A549 (cell line): ENCODE data around the gene TRABD2B. TPM values are rescaled to one million over a fixed set of nuclear protein-coding genes. Genes with fewer than 3 reads are reported as not detected.

Experiments
- ATAC-seq, 2 experiments: fragments of 200-7000 bp in 1 of 2; fragments of >200 bp in 1 of 2; cut with Nextera tagmentation in 1 of 2; cut with Tn5 transposase in 1 of 2; 3 replicates each; pipeline versions ENCODE4 v1.8.0 to v1.9.1; 2018 to 2020; ENCODE audit warnings: mild to moderate bottlenecking in 1 of 2, moderate library complexity in 1 of 2
- CTCF ChIA-PET: fragments of 300-600 bp; sonication (Branson Sonifier 250); formaldehyde crosslinking; extraction: SDS; loops from one replicate; lab custom pipeline; 2021; ENCODE audit warnings: antibody characterized with exemption, inconsistent platforms; lab: Yijun Ruan, JAX
- POLR2A ChIA-PET: fragments of 350-600 bp; formaldehyde crosslinking; extraction: SDS; loops from one replicate; lab custom pipeline; 2021; ENCODE audit warnings: antibody characterized with exemption, inconsistent platforms; lab: Yijun Ruan, JAX
- DNase-seq, 2 experiments: peaks; one replicate each; pipeline versions ENCODE4 v3.0.0 to v3.0.0-alpha.2; 2011 to 2016; ENCODE audit warnings: low read depth in 1 of 2, low spot score in 1 of 2
- FAIRE-seq: peaks from 2 replicates; lab custom pipeline; 2011; peaks lifted over from hg19 to GRCh38; lab: Jason Lieb, UNC
- H3K27ac ChIP-seq, 2 experiments: fragments of >200 bp; sonication (Bioruptor Twin); formaldehyde crosslinking; 3 replicates each; pipeline ENCODE4 v1.5.1; 2016 to 2017
- H3K4me1 ChIP-seq: fragments of >200 bp; sonication (Bioruptor Twin); formaldehyde crosslinking; 3 replicates; pipeline ENCODE4 v1.6.1; 2016
- H3K4me2 ChIP-seq: fragments of >200 bp; sonication (Bioruptor Twin); formaldehyde crosslinking; 3 replicates; pipeline ENCODE4 v1.6.1; 2016
- H3K4me3 ChIP-seq: fragments of >200 bp; sonication (Bioruptor Twin); formaldehyde crosslinking; 3 replicates; pipeline ENCODE4 v1.5.1; 2016
- H3K9me3 ChIP-seq: fragments of >200 bp; sonication (Bioruptor Twin); formaldehyde crosslinking; 3 replicates; pipeline ENCODE4 v1.6.1; 2016
- CEBPB ChIP-seq, 2 experiments: fragments of >200 bp in 1 of 2; sonication (Bioruptor Twin) in 1 of 2; formaldehyde crosslinking in 1 of 2; IDR thresholded peaks; 2 replicates each; pipeline ENCODE4 v1.6.1; 2012 to 2016
- FOSB ChIP-seq: fragments of 250-450 bp; sonication (Bioruptor Pico); IDR thresholded peaks from 2 replicates; pipeline ENCODE4 v1.5.0; 2020; ENCODE audit warnings: mild to moderate bottlenecking, moderate library complexity
- FOSL2 ChIP-seq, 2 experiments: fragments of 450-650 bp in 1 of 2; fragments of >200 bp in 1 of 2; sonication (Bioruptor Twin) in 1 of 2; formaldehyde crosslinking; IDR thresholded peaks; 2 replicates each; pipeline versions ENCODE4 v1.5.0 to v1.6.1; 2016 to 2020; ENCODE audit warnings: mild to moderate bottlenecking in 1 of 2, moderate library complexity in 1 of 2
- HES2 ChIP-seq: fragments of >200 bp; sonication (Bioruptor Twin); formaldehyde crosslinking; IDR thresholded peaks from 2 replicates; pipeline ENCODE4 v1.6.1; 2016
- HOXA7 ChIP-seq: fragments of 250-450 bp; sonication (Bioruptor Pico); IDR thresholded peaks from 2 replicates; pipeline ENCODE4 v1.5.0; 2020; ENCODE audit warnings: mild to moderate bottlenecking, moderate library complexity
- HOXB13 ChIP-seq: fragments of 250-450 bp; sonication (Bioruptor Pico); IDR thresholded peaks from 2 replicates; pipeline ENCODE4 v1.5.0; 2020; ENCODE audit warnings: low read depth, mild to moderate bottlenecking, moderate library complexity
- HOXB5 ChIP-seq: fragments of 250-450 bp; sonication (Bioruptor Pico); IDR thresholded peaks from 2 replicates; pipeline ENCODE4 v1.5.0; 2020; ENCODE audit warnings: mild to moderate bottlenecking, moderate library complexity
- JUN ChIP-seq, 2 experiments: fragments of >200 bp; sonication (Bioruptor Twin); formaldehyde crosslinking; IDR thresholded peaks; 2 replicates in 1 of 2; 3 replicates in 1 of 2; pipeline ENCODE4 v1.6.1; 2016 to 2017
- KDM1A ChIP-seq: fragments of 200-600 bp; sonication (generic); IDR thresholded peaks from 2 replicates; pipeline ENCODE4 v1.6.1; 2016; ENCODE audit warnings: low read depth, mild to moderate bottlenecking
- NFE2L2 ChIP-seq: fragments of 150-350 bp; conservative IDR thresholded peaks from 2 replicates; pipeline ENCODE4 v1.6.1; 2014; ENCODE audit warnings: low read length
- POLR2AphosphoS2 ChIP-seq: conservative IDR thresholded peaks from 2 replicates; pipeline ENCODE4 v1.6.1; 2012; ENCODE audit warnings: low read length, improper control_type of control experiment, inconsistent platforms
- RARB ChIP-seq: fragments of 250-450 bp; sonication (Bioruptor Pico); IDR thresholded peaks from 2 replicates; pipeline ENCODE4 v1.8.0; 2021; ENCODE audit warnings: mild to moderate bottlenecking, moderate library complexity
- RNF2 ChIP-seq: fragments of 200-600 bp; sonication (generic); IDR thresholded peaks from 2 replicates; pipeline ENCODE4 v1.6.1; 2016; ENCODE audit warnings: low read depth, mild to moderate bottlenecking, antibody characterized with exemption, moderate library complexity, borderline replicate concordance
- SMC3 ChIP-seq: fragments of >200 bp; sonication (Bioruptor Twin); formaldehyde crosslinking; IDR thresholded peaks from 3 replicates; pipeline ENCODE4 v1.6.1; 2018; ENCODE audit warnings: inconsistent platforms
- SREBF2 ChIP-seq: fragments of 450-650 bp; IDR thresholded peaks from 2 replicates; pipeline ENCODE4 v1.6.1; 2014; ENCODE audit warnings: mild to moderate bottlenecking, moderate library complexity
- TFCP2L1 ChIP-seq: fragments of 250-450 bp; sonication (Bioruptor Pico); IDR thresholded peaks from 2 replicates; pipeline ENCODE4 v1.5.0; 2021; ENCODE audit warnings: mild to moderate bottlenecking
- ZSCAN20 ChIP-seq: fragments of 250-450 bp; sonication (Bioruptor Pico); IDR thresholded peaks from 2 replicates; pipeline ENCODE4 v1.8.0; 2022; ENCODE audit warnings: mild to moderate bottlenecking, moderate library complexity
- WGBS: methylation state at CpG from one replicate; pipeline ENCODE4 v1.1.6; 2017; ENCODE audit errors: missing lambda C conversion rate; 5-methylcytosine and 5-hydroxymethylcytosine counted together
- polyA plus RNA-seq, 4 experiments: library from polyadenylated mRNA; depleted of rRNA in 3 of 4; stranded (reverse); fragments of >200 nt; fragmentation: RNase III in 1 of 4; extraction: RNeasy Plus Mini Kit Qiagen cat#74134 plus additional on column Dnase treatment in 1 of 4; gene quantifications; 2 replicates in 3 of 4; 3 replicates in 1 of 4; pipeline ENCODE4 v1.2.3, GENCODE V29; 2011 to 2017
- TF ChIP-seq, protein P1 (sequence below): fragments of 150-350 bp; IDR thresholded peaks from 2 replicates; pipeline ENCODE4 v1.6.1; 2014; ENCODE audit warnings: low read depth, mild to moderate bottlenecking, low read length
- TF ChIP-seq, protein P2 (sequence below): IDR thresholded peaks from 2 replicates; pipeline ENCODE4 v1.6.1; 2012
- TF ChIP-seq, protein P3 (sequence below): IDR thresholded peaks from 2 replicates; pipeline ENCODE4 v1.6.1; 2012
- TF ChIP-seq, protein P4 (sequence below): fragments of 250-450 bp; sonication (Bioruptor Pico); IDR thresholded peaks from 2 replicates; pipeline ENCODE4 v1.5.0; 2021; ENCODE audit warnings: mild to moderate bottlenecking, moderate library complexity, borderline replicate concordance
- TF ChIP-seq, protein P5 (sequence below): fragments of 250-450 bp; sonication (Bioruptor Pico); IDR thresholded peaks from 2 replicates; pipeline ENCODE4 v1.5.0; 2020; ENCODE audit warnings: low read depth, mild to moderate bottlenecking, moderate library complexity

Gene TRABD2B
- polyA plus RNA-seq, 2 of the 4 experiments (the other 2 are of a cell fraction): 0.04 to 0.21 TPM

DNA sequence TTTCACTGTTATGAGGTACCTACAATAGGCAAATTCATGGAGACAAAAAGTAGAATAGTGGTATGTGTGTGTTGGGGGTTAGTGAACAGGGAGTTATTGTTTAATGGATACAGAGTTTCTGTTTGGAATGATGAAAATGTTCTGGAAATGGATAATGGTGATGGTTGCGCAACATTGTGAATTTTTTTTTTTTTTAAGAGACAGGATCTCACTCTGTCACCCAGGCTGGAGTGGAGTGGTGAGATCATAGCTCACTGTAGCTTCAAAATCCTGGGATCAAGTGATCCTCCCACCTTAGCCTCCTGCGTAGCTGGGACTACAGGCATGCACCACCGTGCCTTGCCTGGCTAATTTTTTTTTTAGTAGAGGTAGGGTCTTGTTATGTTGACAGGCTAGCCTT lies 34.5 kb upstream of the TRABD2B start:
- Histone ChIP-seq H3K4me3 (no peak overlapping the region), H3K4me2 (no peak overlapping the region), H3K27ac (no peak overlapping the region), H3K4me1 (no peaks in the 10 kb centered on the region; the same call in 2 of the 3 replicates), H3K9me3 (no peaks in the 10 kb centered on the region)
- ATAC-seq: no peak
- 25% methylated on average over 3 of the region's 3 CpGs for WGBS
- POLR2A ChIA-PET: no interaction called here
- no peak for DNase-seq
- no peak for FAIRE-seq
- CTCF ChIA-PET: no interaction called here
- peak; percentile 50 to 63; a peak in 3 of 4 replicates for TF ChIP-seq CEBPB (IDR thresholded peaks at IDR 0.05)
- TF ChIP-seq POLR2AphosphoS2: no peak
- TF ChIP-seq, protein P1, sequence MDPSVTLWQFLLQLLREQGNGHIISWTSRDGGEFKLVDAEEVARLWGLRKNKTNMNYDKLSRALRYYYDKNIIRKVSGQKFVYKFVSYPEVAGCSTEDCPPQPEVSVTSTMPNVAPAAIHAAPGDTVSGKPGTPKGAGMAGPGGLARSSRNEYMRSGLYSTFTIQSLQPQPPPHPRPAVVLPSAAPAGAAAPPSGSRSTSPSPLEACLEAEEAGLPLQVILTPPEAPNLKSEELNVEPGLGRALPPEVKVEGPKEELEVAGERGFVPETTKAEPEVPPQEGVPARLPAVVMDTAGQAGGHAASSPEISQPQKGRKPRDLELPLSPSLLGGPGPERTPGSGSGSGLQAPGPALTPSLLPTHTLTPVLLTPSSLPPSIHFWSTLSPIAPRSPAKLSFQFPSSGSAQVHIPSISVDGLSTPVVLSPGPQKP: no peak
- TF ChIP-seq, protein P2, sequence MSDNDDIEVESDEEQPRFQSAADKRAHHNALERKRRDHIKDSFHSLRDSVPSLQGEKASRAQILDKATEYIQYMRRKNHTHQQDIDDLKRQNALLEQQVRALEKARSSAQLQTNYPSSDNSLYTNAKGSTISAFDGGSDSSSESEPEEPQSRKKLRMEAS: no peak

DNA sequence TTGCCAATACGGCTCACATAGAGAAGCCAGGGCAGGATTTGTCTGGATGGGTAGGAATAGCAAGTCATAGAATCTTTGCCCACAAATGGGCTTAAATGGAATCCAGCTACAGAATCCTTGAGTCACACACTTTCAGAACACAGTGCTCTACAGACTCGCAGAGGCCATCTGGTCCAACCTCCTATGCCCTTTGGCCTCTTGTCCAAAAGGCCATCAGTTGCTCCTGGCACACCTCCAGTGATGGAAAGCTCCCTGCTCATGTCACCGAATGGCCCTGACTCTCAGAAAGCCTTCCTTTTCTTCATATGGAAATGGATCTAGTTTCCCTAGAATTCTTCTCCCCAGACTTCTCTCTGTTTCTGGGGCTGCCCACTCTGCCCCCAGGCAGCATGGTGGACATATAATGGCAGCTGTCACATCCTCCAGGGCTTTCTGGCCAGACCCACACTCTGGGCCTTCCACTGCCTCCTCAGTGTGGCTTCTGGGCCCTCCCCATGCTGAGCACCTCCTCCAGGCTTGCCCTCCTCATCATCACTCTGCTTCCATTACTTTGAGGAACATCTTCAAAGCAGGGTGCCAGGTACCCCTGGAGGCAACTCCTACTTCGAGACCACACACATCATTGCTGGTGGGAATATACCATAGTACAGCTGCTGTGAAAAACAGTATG lies 33.6 kb upstream of the TRABD2B start:
- no peak for FAIRE-seq
- H3K9me3 ChIP-seq: no peaks in the 10 kb centered on the region
- 61% methylated on average over 3 of the region's 4 CpGs for WGBS
- no peak overlapping the region for H3K4me3 ChIP-seq
- no peak for ATAC-seq
- no peak overlapping the region for H3K27ac ChIP-seq
- no peak for DNase-seq
- TF ChIP-seq KDM1A (no peak), SMC3 (no peak), SREBF2 (no peak), CEBPB (IDR thresholded peaks at IDR 0.05) (no peak), FOSL2 (IDR thresholded peaks at IDR 0.05) (no peak), FOSL2 (CRISPR knock-in tag; IDR thresholded peaks at IDR 0.05) (no peak), JUN (IDR thresholded peaks at IDR 0.05) (no peak), ZSCAN20 (CRISPR knock-in tag) (no peak), HES2 (no peak)
- TF ChIP-seq, protein P3, sequence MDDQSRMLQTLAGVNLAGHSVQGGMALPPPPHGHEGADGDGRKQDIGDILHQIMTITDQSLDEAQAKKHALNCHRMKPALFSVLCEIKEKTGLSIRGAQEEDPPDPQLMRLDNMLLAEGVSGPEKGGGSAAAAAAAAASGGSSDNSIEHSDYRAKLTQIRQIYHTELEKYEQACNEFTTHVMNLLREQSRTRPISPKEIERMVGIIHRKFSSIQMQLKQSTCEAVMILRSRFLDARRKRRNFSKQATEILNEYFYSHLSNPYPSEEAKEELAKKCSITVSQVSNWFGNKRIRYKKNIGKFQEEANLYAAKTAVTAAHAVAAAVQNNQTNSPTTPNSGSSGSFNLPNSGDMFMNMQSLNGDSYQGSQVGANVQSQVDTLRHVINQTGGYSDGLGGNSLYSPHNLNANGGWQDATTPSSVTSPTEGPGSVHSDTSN: no peak
- TF ChIP-seq, protein P1: no peak
- ChIA-PET POLR2A (interaction anchor here (0.6 kb wide), 1 partner anchor 365 kb away, joined by 4 read pairs; no protein-coding TSS in a partner anchor), CTCF (no interaction called here)
- no peaks in the 10 kb centered on the region; the same call in 2 of the 3 replicates for H3K4me1 ChIP-seq
- H3K4me2 ChIP-seq: no peak overlapping the region

DNA sequence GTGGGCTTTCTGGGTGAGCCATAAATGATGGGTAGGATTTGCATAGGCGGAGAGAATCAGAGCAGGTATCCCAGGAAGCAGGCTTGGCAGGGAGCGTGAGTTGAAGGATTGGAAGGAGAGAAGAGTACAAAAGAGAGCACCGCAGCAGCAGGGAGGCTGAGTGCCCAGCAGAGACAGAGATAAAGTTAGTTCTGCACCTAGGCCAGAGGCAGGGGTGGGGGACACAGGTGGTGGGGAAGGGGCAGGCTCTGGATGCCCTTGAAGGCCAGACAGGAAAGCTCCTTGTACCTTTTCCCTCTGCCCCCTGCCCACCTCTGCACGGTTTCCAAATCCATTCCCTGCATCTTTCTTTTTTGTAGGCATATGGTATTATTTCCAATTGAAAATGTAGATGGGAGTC lies 33.0 kb upstream of the TRABD2B start:
- H3K4me2 ChIP-seq: no peak overlapping the region
- POLR2A ChIA-PET: interaction anchor here (0.6 kb wide), 1 partner anchor 365 kb away, joined by 4 read pairs; no protein-coding TSS in a partner anchor
- CTCF ChIA-PET: no interaction called here
- ATAC-seq (no peak), FAIRE-seq (no peak), DNase-seq (no peak)
- no peak overlapping the region for H3K4me3 ChIP-seq
- H3K9me3 ChIP-seq: no peaks in the 10 kb centered on the region
- 58% methylated on average over 4 of the region's 4 CpGs for WGBS
- H3K4me1 ChIP-seq: no peaks in the 10 kb centered on the region; the same call in 2 of the 3 replicates
- H3K27ac ChIP-seq: no peak overlapping the region
- TF ChIP-seq HOXB13 (CRISPR knock-in tag) (no peak), TFCP2L1 (CRISPR knock-in tag) (no peak), HOXA7 (CRISPR knock-in tag) (no peak), HOXB5 (CRISPR knock-in tag) (no peak), NFE2L2 (no peak), RNF2 (no peak), HES2 (no peak), CEBPB (IDR thresholded peaks at IDR 0.05) (no peak), RARB (no peak), FOSB (CRISPR knock-in tag) (no peak)
- TF ChIP-seq, protein P2: no peak
- TF ChIP-seq, protein P3: no peak
- TF ChIP-seq, protein P4, sequence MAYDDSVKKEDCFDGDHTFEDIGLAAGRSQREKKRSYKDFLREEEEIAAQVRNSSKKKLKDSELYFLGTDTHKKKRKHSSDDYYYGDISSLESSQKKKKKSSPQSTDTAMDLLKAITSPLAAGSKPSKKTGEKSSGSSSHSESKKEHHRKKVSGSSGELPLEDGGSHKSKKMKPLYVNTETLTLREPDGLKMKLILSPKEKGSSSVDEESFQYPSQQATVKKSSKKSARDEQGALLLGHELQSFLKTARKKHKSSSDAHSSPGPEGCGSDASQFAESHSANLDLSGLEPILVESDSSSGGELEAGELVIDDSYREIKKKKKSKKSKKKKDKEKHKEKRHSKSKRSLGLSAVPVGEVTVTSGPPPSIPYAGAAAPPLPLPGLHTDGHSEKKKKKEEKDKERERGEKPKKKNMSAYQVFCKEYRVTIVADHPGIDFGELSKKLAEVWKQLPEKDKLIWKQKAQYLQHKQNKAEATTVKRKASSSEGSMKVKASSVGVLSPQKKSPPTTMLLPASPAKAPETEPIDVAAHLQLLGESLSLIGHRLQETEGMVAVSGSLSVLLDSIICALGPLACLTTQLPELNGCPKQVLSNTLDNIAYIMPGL (CRISPR knock-in tag): no peak
- TF ChIP-seq, protein P5, sequence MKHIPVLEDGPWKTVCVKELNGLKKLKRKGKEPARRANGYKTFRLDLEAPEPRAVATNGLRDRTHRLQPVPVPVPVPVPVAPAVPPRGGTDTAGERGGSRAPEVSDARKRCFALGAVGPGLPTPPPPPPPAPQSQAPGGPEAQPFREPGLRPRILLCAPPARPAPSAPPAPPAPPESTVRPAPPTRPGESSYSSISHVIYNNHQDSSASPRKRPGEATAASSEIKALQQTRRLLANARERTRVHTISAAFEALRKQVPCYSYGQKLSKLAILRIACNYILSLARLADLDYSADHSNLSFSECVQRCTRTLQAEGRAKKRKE (CRISPR knock-in tag): no peak
